NT2/D1 (cell line): ENCODE data around the gene PRIMA1.

Experiments used
- DNase-seq: peaks from one replicate; pipeline ENCODE4 v3.0.0-alpha.2; 2011; ENCODE audit warnings: low read depth, low spot score
- H3K27me3 ChIP-seq: 2 replicates; pipeline ENCODE4 v1.6.0; 2011; ENCODE audit warnings: mild to moderate bottlenecking; ENCODE audit not compliant: insufficient read length, insufficient read depth
- H3K36me3 ChIP-seq: 2 replicates; pipeline ENCODE4 v1.6.1; 2011; ENCODE audit warnings: mild to moderate bottlenecking, low read length, mixed read lengths; ENCODE audit not compliant: insufficient read depth, insufficient read length
- H3K4me1 ChIP-seq: 2 replicates; pipeline ENCODE4 v1.5.1; 2011; ENCODE audit not compliant: insufficient read depth, insufficient read length
- H3K4me3 ChIP-seq: 2 replicates; pipeline ENCODE4 v1.5.1; 2011; ENCODE audit warnings: low read depth; ENCODE audit not compliant: insufficient read length
- H3K9ac ChIP-seq: 2 replicates; pipeline ENCODE4 v1.6.0; 2011; ENCODE audit warnings: low read depth; ENCODE audit not compliant: insufficient read length
- H3K9me3 ChIP-seq: 2 replicates; pipeline ENCODE4 v1.5.1; 2011; ENCODE audit warnings: mild to moderate bottlenecking, low read length; ENCODE audit not compliant: insufficient read depth
- SUZ12 ChIP-seq: IDR thresholded peaks from 2 replicates; pipeline ENCODE4 v1.6.1; 2011; ENCODE audit not compliant: insufficient read length, insufficient read depth; ENCODE audit errors: extremely low read depth
- YY1 ChIP-seq: IDR thresholded peaks from 2 replicates; pipeline ENCODE4 v1.6.1; 2011; ENCODE audit not compliant: insufficient read length, insufficient read depth
- ZNF274 ChIP-seq: IDR thresholded peaks from 2 replicates; pipeline ENCODE4 v1.6.1; 2011; ENCODE audit warnings: mild to moderate bottlenecking, low read depth, low read length

Gene PRIMA1

GRCh38 chr14:93720076-93720815, 68.0 kb downstream of the PRIMA1 start:
- Histone ChIP-seq H3K4me1 (no peaks in the 10 kb centered on the region), H3K36me3 (no peaks in the 10 kb centered on the region), H3K9ac (no peak overlapping the region), H3K4me3 (no peak overlapping the region), H3K27me3 (no peaks in the 10 kb centered on the region), H3K9me3 (no peaks in the 10 kb centered on the region)
- DNase-seq, result no peak
- TF ChIP-seq SUZ12 (no peak), YY1 (no peak), ZNF274 (no peak)

- TF ChIP-seq ZNF274 (no peak), YY1 (no peak), SUZ12 (no peak)
- H3K9ac ChIP-seq, result no peak overlapping the region
- no peak overlapping the region for H3K4me3 ChIP-seq
- H3K36me3 ChIP-seq, result no peaks in the 10 kb centered on the region
- no peak for DNase-seq
- H3K4me1 ChIP-seq, result no peaks in the 10 kb centered on the region
- no peaks in the 10 kb centered on the region for H3K27me3 ChIP-seq
- no peaks in the 10 kb centered on the region for H3K9me3 ChIP-seq
Measured at GRCh38 chr14:93719256-93719655, 69.0 kb downstream of the PRIMA1 start.

GRCh38 chr14:93717668-93718320, 70.5 kb downstream of the PRIMA1 start:
- Histone ChIP-seq H3K9ac (no peak overlapping the region), H3K9me3 (no peaks in the 10 kb centered on the region), H3K27me3 (no peaks in the 10 kb centered on the region), H3K4me1 (peaks cover 3% of the 10 kb centered on the region), H3K36me3 (no peaks in the 10 kb centered on the region), H3K4me3 (no peak overlapping the region)
- DNase-seq, result no peak
- no peak for TF ChIP-seq YY1
- TF ChIP-seq ZNF274, result no peak
- TF ChIP-seq SUZ12, result no peak

- Histone ChIP-seq H3K4me1 (peaks cover 7% of the 10 kb centered on the region), H3K9ac (no peak overlapping the region), H3K36me3 (no peaks in the 10 kb centered on the region), H3K27me3 (no peaks in the 10 kb centered on the region), H3K9me3 (no peaks in the 10 kb centered on the region), H3K4me3 (no peak overlapping the region)
- no peak for DNase-seq
- no peak for TF ChIP-seq SUZ12
- no peak for TF ChIP-seq YY1
- no peak for TF ChIP-seq ZNF274
Measured at GRCh38 chr14:93716746-93717667, 71.3 kb downstream of the PRIMA1 start.

GRCh38 chr14:93716002-93716745, 72.1 kb downstream of the PRIMA1 start:
- Histone ChIP-seq H3K4me1 (peaks cover 7% of the 10 kb centered on the region), H3K9ac (no peak overlapping the region), H3K27me3 (no peaks in the 10 kb centered on the region), H3K36me3 (no peaks in the 10 kb centered on the region), H3K9me3 (no peaks in the 10 kb centered on the region), H3K4me3 (no peak overlapping the region)
- DNase-seq, result no peak
- TF ChIP-seq YY1 (no peak), SUZ12 (no peak), ZNF274 (no peak)

- DNase-seq, result no peak
- H3K36me3 ChIP-seq, result no peaks in the 10 kb centered on the region
- H3K27me3 ChIP-seq, result no peaks in the 10 kb centered on the region
- no peaks in the 10 kb centered on the region for H3K9me3 ChIP-seq
- H3K4me1 ChIP-seq, result peaks cover 7% of the 10 kb centered on the region
- TF ChIP-seq SUZ12 (no peak), ZNF274 (no peak)
- no peak overlapping the region for H3K4me3 ChIP-seq
- no peak overlapping the region for H3K9ac ChIP-seq
Measured at GRCh38 chr14:93715279-93715927, 72.9 kb downstream of the PRIMA1 start.
